Natural killer cell (primary cell): ENCODE results near the gene EID1. TPM values are rescaled to one million over a fixed set of nuclear protein-coding genes. Genes with fewer than 3 reads are reported as not detected.

ENCODE experiments used
- ATAC-seq, 3 donors: fragments of 150-1000 bp in 2 of 3; fragments of 200-7000 bp in 1 of 3; cut with Tn5 transposase; 1 replicate in 1 of 3; 2 replicates in 2 of 3; pipeline ENCODE4 v1.10.0; 2021; ENCODE audit warnings: mild to moderate bottlenecking in 2 of 3, moderate library complexity in 2 of 3
- DNase-seq, 2 donors: peaks; one replicate each; pipeline versions ENCODE4 v3.0.0 to v3.0.0-alpha.2; 2013 to 2021; ENCODE audit warnings: mixed read lengths in 1 of 2
- H3K27ac ChIP-seq: one replicate; pipeline ENCODE4 v1.5.1; 2013; ENCODE audit warnings: mild to moderate bottlenecking, low read length
- H3K27me3 ChIP-seq: one replicate; pipeline ENCODE4 v1.6.1; 2013; ENCODE audit warnings: low read length; ENCODE audit not compliant: control insufficient read depth, insufficient read depth
- H3K36me3 ChIP-seq: one replicate; pipeline ENCODE4 v1.6.1; 2013; ENCODE audit warnings: low read length; ENCODE audit not compliant: control insufficient read depth, insufficient read depth
- H3K4me1 ChIP-seq: one replicate; pipeline ENCODE4 v1.6.1; 2013; ENCODE audit warnings: low read length; ENCODE audit not compliant: control insufficient read depth, insufficient read depth
- H3K4me3 ChIP-seq: one replicate; pipeline ENCODE4 v1.5.1; 2013; ENCODE audit warnings: low read length
- H3K9me3 ChIP-seq: one replicate; pipeline ENCODE4 v1.6.1; 2013; ENCODE audit warnings: low read length; ENCODE audit not compliant: control insufficient read depth, insufficient read depth
- H3K27ac Mint-ChIP-seq, 2 donors: one replicate each; pipeline ENCODE4 v1.8.0; 2022; ENCODE audit warnings: mild to moderate bottlenecking in 2 of 2, mixed read lengths in 2 of 2, moderate library complexity in 1 of 2
- H3K27me3 Mint-ChIP-seq, 2 donors: one replicate each; pipeline ENCODE4 v1.8.0; 2022; ENCODE audit warnings: low read depth in 2 of 2, mixed read lengths in 2 of 2
- H3K36me3 Mint-ChIP-seq: one replicate; pipeline ENCODE4 v1.8.0; 2022; ENCODE audit warnings: mixed read lengths
- H3K4me1 Mint-ChIP-seq, 2 donors: one replicate each; pipeline ENCODE4 v1.8.0; 2022; ENCODE audit warnings: mixed read lengths in 2 of 2
- H3K4me3 Mint-ChIP-seq: one replicate; pipeline ENCODE4 v1.8.0; 2022; ENCODE audit warnings: mild to moderate bottlenecking, moderate library complexity, mixed read lengths
- H3K9me3 Mint-ChIP-seq, 2 donors: one replicate each; pipeline ENCODE4 v1.8.0; 2022; ENCODE audit warnings: mixed read lengths in 2 of 2
- CTCF ChIP-seq: fragments of 200-600 bp; IDR thresholded peaks from one replicate; pipeline ENCODE4 v1.8.0; 2022; ENCODE audit warnings: antibody characterized with exemption
- WGBS: methylation state at CpG from one replicate; pipeline ENCODE4 v1.1.7; 2013; ENCODE audit warnings: missing lambda C conversion rate; ENCODE audit not compliant: insufficient coverage; 5-methylcytosine and 5-hydroxymethylcytosine counted together
- intact Hi-C: fragments of 100-400 bp; cut with micrococcal nuclease; formaldehyde crosslinking; loops from one replicate; pipeline ENCODE4 v1.14.2; 2022
- total RNA-seq, 4 donors: library from RNA; stranded (reverse); fragments of 120-200 nt in 1 of 4; gene quantifications; one replicate each; pipeline versions ENCODE4 v1.2.3 to v1.2.4, GENCODE V29; 2013 to 2022

Gene EID1
- total RNA-seq = 10 to 100 TPM; 63.5 to 70.2 (median 67.3) TPM
- total RNA-seq (2013) = 154 TPM

GRCh38 chr15:48877630-48878595 lies at the start of gene EID1:
EID1 (plus strand) TSS chr15:48878134; CDS start chr15:48878177, 43 bp downstream.
- H3K4me1 ChIP-seq = no peaks in the 10 kb centered on the region
- peak; percentile 92 to 96 (median 93) for ATAC-seq
- no peaks in the 10 kb centered on the region for H3K9me3 ChIP-seq
- Mint-ChIP-seq H3K36me3 (peaks cover 10% of the 10 kb centered on the region), H3K4me3 (peak within 1 kb of the TSS; percentile 99), H3K27ac (peak within 1 kb of the TSS; percentile 99 to 100), H3K9me3 (no peaks in the 10 kb centered on the region), H3K27me3 (peaks cover 8 to 24% of the 10 kb centered on the region in 2 donors), H3K4me1 (peaks cover 28 to 29% of the 10 kb centered on the region in 2 donors)
- intact Hi-C loops = loop anchor here (1.0 to 10.0 kb wide), 5 partner anchors 67 to 747 kb away; partner anchors contain the start of genes CEP152, COPS2, DTWD1 and FAM227B
- DNase-seq = peak; percentile 93 to 98
- peak within 1 kb of the TSS; percentile 73 for H3K4me3 ChIP-seq
- no peaks in the 10 kb centered on the region for H3K27me3 ChIP-seq
- H3K36me3 ChIP-seq = no peaks in the 10 kb centered on the region
- TF ChIP-seq CTCF = no peak
- peak within 1 kb of the TSS; percentile 81 for H3K27ac ChIP-seq
- WGBS = under 1% methylated on average over 58 of the region's 58 CpGs

- H3K27ac ChIP-seq = no peak overlapping the region
- peaks cover 6% of the 10 kb centered on the region for H3K9me3 ChIP-seq
- H3K36me3 ChIP-seq = no peaks in the 10 kb centered on the region
- H3K9me3 Mint-ChIP-seq = peaks cover 2 to 8% of the 10 kb centered on the region in 2 donors
- no peak overlapping the region for H3K4me3 ChIP-seq
- H3K4me1 ChIP-seq = no peaks in the 10 kb centered on the region
- 40% methylated on average over 2 of the region's 4 CpGs for WGBS
- intact Hi-C loops = no loop called here
- peaks cover 5% of the 10 kb centered on the region for H3K27me3 ChIP-seq
- H3K4me1 Mint-ChIP-seq = no peaks in the 10 kb centered on the region
- no peak overlapping the region for H3K4me3 Mint-ChIP-seq
- peaks cover 12% of the 10 kb centered on the region for H3K36me3 Mint-ChIP-seq
- DNase-seq (no peak), ATAC-seq (no peak)
- H3K27ac Mint-ChIP-seq = no peak overlapping the region
- H3K27me3 Mint-ChIP-seq = peaks cover 20 to 31% of the 10 kb centered on the region in 2 donors
- TF ChIP-seq CTCF = no peak
These were observed 49.5 kb upstream of the EID1 start for GRCh38 chr15:48828471-48828870.

GRCh38 chr15:48828906-48829305 lies 49.0 kb upstream of the EID1 start:
- H3K27ac Mint-ChIP-seq = no peak overlapping the region

More at GRCh38 chr15:48828906-48829305, 49.0 kb upstream of the EID1 start:
- H3K9me3 ChIP-seq = peaks cover 7% of the 10 kb centered on the region
- no peak overlapping the region for H3K4me3 ChIP-seq
- no peak for TF ChIP-seq CTCF
- H3K36me3 ChIP-seq = no peaks in the 10 kb centered on the region
- H3K27me3 ChIP-seq = peaks cover 3% of the 10 kb centered on the region
- no peaks in the 10 kb centered on the region for H3K4me1 Mint-ChIP-seq
- peaks cover 13% of the 10 kb centered on the region for H3K36me3 Mint-ChIP-seq
- no peak overlapping the region for H3K4me3 Mint-ChIP-seq
- H3K27ac ChIP-seq = no peak overlapping the region
- DNase-seq (no peak), ATAC-seq (no peak)
- H3K9me3 Mint-ChIP-seq = peaks cover 2 to 8% of the 10 kb centered on the region in 2 donors
- no peaks in the 10 kb centered on the region for H3K4me1 ChIP-seq
- intact Hi-C loops = no loop called here
- H3K27me3 Mint-ChIP-seq = peaks cover 20 to 29% of the 10 kb centered on the region in 2 donors
